ENCODE measurements around the gene SLC18A3. TPM values are rescaled to one million over a fixed set of nuclear protein-coding genes. Genes with fewer than 3 reads are reported as not detected.

SLC18A3 gene
- total RNA-seq, 4 donors from 2014 or later, result not detected

GRCh38 chr10:49644035-49644646 is 34.0 kb downstream of the SLC18A3 start:
- H3K9me3 ChIP-seq, result no peaks in the 10 kb centered on the region
- no peak overlapping the region for H3K4me3 ChIP-seq
- TF ChIP-seq CTCF (IDR thresholded peaks at IDR 0.05), result no peak
- TF ChIP-seq EP300 (IDR thresholded peaks at IDR 0.05), result no peak
- TF ChIP-seq POLR2A (IDR thresholded peaks at IDR 0.05), result no peak
- H3K4me1 ChIP-seq, result no peaks in the 10 kb centered on the region
- DNase-seq (ENCODE audit: low spot score in 2 of 2), result no peak
- peaks cover 0 to 16% of the 10 kb centered on the region in 2 donors for H3K27me3 ChIP-seq
- no peak overlapping the region for H3K27ac ChIP-seq
- no peaks in the 10 kb centered on the region for H3K36me3 ChIP-seq
- WGBS, 2 donors, result 77 to 82% methylated on average over 7 of the region's 7 CpGs

GRCh38 chr10:49645417-49645816 is 35.3 kb downstream of the SLC18A3 start:
- DNase-seq (ENCODE audit: low spot score in 2 of 2), result no peak
- TF ChIP-seq POLR2A (IDR thresholded peaks at IDR 0.05), result no peak
- TF ChIP-seq EP300 (IDR thresholded peaks at IDR 0.05), result no peak
- no peak for TF ChIP-seq CTCF (IDR thresholded peaks at IDR 0.05)
- Histone ChIP-seq H3K36me3 (no peaks in the 10 kb centered on the region), H3K27ac (no peak overlapping the region), H3K27me3 (peaks cover 0 to 13% of the 10 kb centered on the region in 2 donors), H3K9me3 (no peaks in the 10 kb centered on the region), H3K4me1 (no peaks in the 10 kb centered on the region), H3K4me3 (no peak overlapping the region)
- 72 to 82% methylated on average over 8 of the region's 8 CpGs for WGBS, 2 donors

GRCh38 chr10:49645871-49646870 is 36.1 kb downstream of the SLC18A3 start:
- no peaks in the 10 kb centered on the region for H3K4me1 ChIP-seq
- no peak overlapping the region for H3K4me3 ChIP-seq
- peaks cover 0 to 6% of the 10 kb centered on the region in 2 donors for H3K27me3 ChIP-seq
- DNase-seq (ENCODE audit: low spot score in 2 of 2), result no peak
- no peak overlapping the region for H3K27ac ChIP-seq
- no peak for TF ChIP-seq EP300 (IDR thresholded peaks at IDR 0.05)
- TF ChIP-seq POLR2A (IDR thresholded peaks at IDR 0.05), result no peak
- no peak for TF ChIP-seq CTCF (IDR thresholded peaks at IDR 0.05)
- H3K36me3 ChIP-seq, result no peaks in the 10 kb centered on the region
- WGBS, 2 donors, result 87 to 89% methylated on average over 12 to 21 of the region's 22 CpGs
- H3K9me3 ChIP-seq, result no peaks in the 10 kb centered on the region

GRCh38 chr10:49647554-49647953 is 37.4 kb downstream of the SLC18A3 start:
- Histone ChIP-seq H3K27me3 (peaks cover 0 to 5% of the 10 kb centered on the region in 2 donors), H3K36me3 (no peaks in the 10 kb centered on the region), H3K9me3 (no peaks in the 10 kb centered on the region), H3K27ac (no peak overlapping the region), H3K4me3 (no peak overlapping the region), H3K4me1 (no peaks in the 10 kb centered on the region)
- TF ChIP-seq EP300 (IDR thresholded peaks at IDR 0.05) (no peak), CTCF (IDR thresholded peaks at IDR 0.05) (no peak), POLR2A (IDR thresholded peaks at IDR 0.05) (no peak)
- DNase-seq (ENCODE audit: low spot score in 2 of 2), result no peak
- 79 to 83% methylated on average over 4 of the region's 4 CpGs for WGBS, 2 donors

Data from tibial nerve (tissue), 4 donors.